ENCODE measurements around the gene NDST4.

NDST4 gene

GRCh38 chr4:115117651-115118050 is 4.2 kb upstream of the NDST4 start:
- H3K4me3 ChIP-seq (ENCODE audit: low read length) = no peak overlapping the region
- H3K36me3 ChIP-seq (ENCODE audit: control insufficient read depth, insufficient read depth, low read length) = no peaks in the 10 kb centered on the region
- H3K9ac ChIP-seq (ENCODE audit: low read length) = no peak overlapping the region
- H3K27me3 ChIP-seq (ENCODE audit: control insufficient read depth, insufficient read depth, low read length) = no peaks in the 10 kb centered on the region
- no peak overlapping the region for H3K27ac ChIP-seq (ENCODE audit: low read depth, low read length)
- no peaks in the 10 kb centered on the region for H3K4me1 ChIP-seq (ENCODE audit: control insufficient read depth, insufficient read depth, low read length)

- H3K27me3 ChIP-seq (ENCODE audit: control insufficient read depth, insufficient read depth, low read length) = no peaks in the 10 kb centered on the region
- H3K36me3 ChIP-seq (ENCODE audit: control insufficient read depth, insufficient read depth, low read length) = no peaks in the 10 kb centered on the region
- no peak overlapping the region for H3K27ac ChIP-seq (ENCODE audit: low read depth, low read length)
- H3K4me3 ChIP-seq (ENCODE audit: low read length) = no peak overlapping the region
- no peak overlapping the region for H3K9ac ChIP-seq (ENCODE audit: low read length)
- H3K4me1 ChIP-seq (ENCODE audit: control insufficient read depth, insufficient read depth, low read length) = no peaks in the 10 kb centered on the region
These were observed 2.9 kb downstream of the NDST4 start for GRCh38 chr4:115110191-115111181.

- no peaks in the 10 kb centered on the region for H3K4me1 ChIP-seq (ENCODE audit: control insufficient read depth, insufficient read depth, low read length)
These were observed 4.6 kb downstream of the NDST4 start for GRCh38 chr4:115108850-115109249.

GRCh38 chr4:115107411-115107810 is 6.0 kb downstream of the NDST4 start:
- Histone ChIP-seq H3K9ac (ENCODE audit: low read length) (no peak overlapping the region), H3K27ac (ENCODE audit: low read depth, low read length) (no peak overlapping the region), H3K4me1 (ENCODE audit: control insufficient read depth, insufficient read depth, low read length) (no peaks in the 10 kb centered on the region), H3K36me3 (ENCODE audit: control insufficient read depth, insufficient read depth, low read length) (no peaks in the 10 kb centered on the region), H3K4me3 (ENCODE audit: low read length) (no peak overlapping the region), H3K27me3 (ENCODE audit: control insufficient read depth, insufficient read depth, low read length) (no peaks in the 10 kb centered on the region)

More at GRCh38 chr4:115108850-115109249, 4.6 kb downstream of the NDST4 start:
- H3K36me3 ChIP-seq (ENCODE audit: control insufficient read depth, insufficient read depth, low read length) = no peaks in the 10 kb centered on the region
- H3K4me3 ChIP-seq (ENCODE audit: low read length) = no peak overlapping the region
- no peaks in the 10 kb centered on the region for H3K27me3 ChIP-seq (ENCODE audit: control insufficient read depth, insufficient read depth, low read length)
- no peak overlapping the region for H3K9ac ChIP-seq (ENCODE audit: low read length)
- no peak overlapping the region for H3K27ac ChIP-seq (ENCODE audit: low read depth, low read length)

GRCh38 chr4:115101675-115102074 is 11.7 kb downstream of the NDST4 start:
- Histone ChIP-seq H3K4me3 (ENCODE audit: low read length) (no peak overlapping the region), H3K4me1 (ENCODE audit: control insufficient read depth, insufficient read depth, low read length) (no peaks in the 10 kb centered on the region), H3K27me3 (ENCODE audit: control insufficient read depth, insufficient read depth, low read length) (no peaks in the 10 kb centered on the region), H3K27ac (ENCODE audit: low read depth, low read length) (no peak overlapping the region), H3K36me3 (ENCODE audit: control insufficient read depth, insufficient read depth, low read length) (no peaks in the 10 kb centered on the region), H3K9ac (ENCODE audit: low read length) (no peak overlapping the region)

- no peak overlapping the region for H3K4me3 ChIP-seq (ENCODE audit: low read length)
- H3K9ac ChIP-seq (ENCODE audit: low read length) = no peak overlapping the region
- H3K36me3 ChIP-seq (ENCODE audit: control insufficient read depth, insufficient read depth, low read length) = no peaks in the 10 kb centered on the region
- no peak overlapping the region for H3K27ac ChIP-seq (ENCODE audit: low read depth, low read length)
- no peaks in the 10 kb centered on the region for H3K4me1 ChIP-seq (ENCODE audit: control insufficient read depth, insufficient read depth, low read length)
- H3K27me3 ChIP-seq (ENCODE audit: control insufficient read depth, insufficient read depth, low read length) = no peaks in the 10 kb centered on the region
These were observed 22.8 kb downstream of the NDST4 start for GRCh38 chr4:115090483-115091075.

GRCh38 chr4:115082633-115083032 is 30.8 kb downstream of the NDST4 start:
- Histone ChIP-seq H3K27me3 (ENCODE audit: control insufficient read depth, insufficient read depth, low read length) (no peaks in the 10 kb centered on the region), H3K9ac (ENCODE audit: low read length) (no peak overlapping the region), H3K4me3 (ENCODE audit: low read length) (no peak overlapping the region), H3K36me3 (ENCODE audit: control insufficient read depth, insufficient read depth, low read length) (no peaks in the 10 kb centered on the region), H3K27ac (ENCODE audit: low read depth, low read length) (no peak overlapping the region), H3K4me1 (ENCODE audit: control insufficient read depth, insufficient read depth, low read length) (no peaks in the 10 kb centered on the region)

- Histone ChIP-seq H3K4me3 (ENCODE audit: low read length) (no peak overlapping the region), H3K27me3 (ENCODE audit: control insufficient read depth, insufficient read depth, low read length) (no peaks in the 10 kb centered on the region), H3K36me3 (ENCODE audit: control insufficient read depth, insufficient read depth, low read length) (no peaks in the 10 kb centered on the region), H3K9ac (ENCODE audit: low read length) (no peak overlapping the region), H3K27ac (ENCODE audit: low read depth, low read length) (no peak overlapping the region), H3K4me1 (ENCODE audit: control insufficient read depth, insufficient read depth, low read length) (no peaks in the 10 kb centered on the region)
These were observed 36.7 kb downstream of the NDST4 start for GRCh38 chr4:115076691-115077090.

- Histone ChIP-seq H3K27me3 (ENCODE audit: control insufficient read depth, insufficient read depth, low read length) (no peaks in the 10 kb centered on the region), H3K4me3 (ENCODE audit: low read length) (no peak overlapping the region), H3K4me1 (ENCODE audit: control insufficient read depth, insufficient read depth, low read length) (no peaks in the 10 kb centered on the region), H3K27ac (ENCODE audit: low read depth, low read length) (no peak overlapping the region), H3K36me3 (ENCODE audit: control insufficient read depth, insufficient read depth, low read length) (no peaks in the 10 kb centered on the region), H3K9ac (ENCODE audit: low read length) (no peak overlapping the region)
These were observed 54.9 kb downstream of the NDST4 start for GRCh38 chr4:115058533-115058932.

GRCh38 chr4:115054836-115055235 is 58.6 kb downstream of the NDST4 start:
- no peak overlapping the region for H3K27ac ChIP-seq (ENCODE audit: low read depth, low read length)
- no peak overlapping the region for H3K9ac ChIP-seq (ENCODE audit: low read length)
- H3K4me1 ChIP-seq (ENCODE audit: control insufficient read depth, insufficient read depth, low read length) = no peaks in the 10 kb centered on the region
- H3K36me3 ChIP-seq (ENCODE audit: control insufficient read depth, insufficient read depth, low read length) = no peaks in the 10 kb centered on the region
- no peaks in the 10 kb centered on the region for H3K27me3 ChIP-seq (ENCODE audit: control insufficient read depth, insufficient read depth, low read length)
- H3K4me3 ChIP-seq (ENCODE audit: low read length) = no peak overlapping the region

GRCh38 chr4:115053313-115053712 is 60.1 kb downstream of the NDST4 start:
- H3K4me3 ChIP-seq (ENCODE audit: low read length) = no peak overlapping the region
- H3K4me1 ChIP-seq (ENCODE audit: control insufficient read depth, insufficient read depth, low read length) = no peaks in the 10 kb centered on the region
- H3K36me3 ChIP-seq (ENCODE audit: control insufficient read depth, insufficient read depth, low read length) = no peaks in the 10 kb centered on the region
- H3K27me3 ChIP-seq (ENCODE audit: control insufficient read depth, insufficient read depth, low read length) = no peaks in the 10 kb centered on the region
- H3K27ac ChIP-seq (ENCODE audit: low read depth, low read length) = no peak overlapping the region
- H3K9ac ChIP-seq (ENCODE audit: low read length) = no peak overlapping the region

- Histone ChIP-seq H3K36me3 (ENCODE audit: control insufficient read depth, insufficient read depth, low read length) (no peaks in the 10 kb centered on the region), H3K27me3 (ENCODE audit: control insufficient read depth, insufficient read depth, low read length) (no peaks in the 10 kb centered on the region), H3K4me1 (ENCODE audit: control insufficient read depth, insufficient read depth, low read length) (no peaks in the 10 kb centered on the region), H3K9ac (ENCODE audit: low read length) (no peak overlapping the region), H3K4me3 (ENCODE audit: low read length) (no peak overlapping the region), H3K27ac (ENCODE audit: low read depth, low read length) (no peak overlapping the region)
These were observed 70.9 kb downstream of the NDST4 start for GRCh38 chr4:115042496-115042895.

Data from rectal smooth muscle tissue (tissue), 1 donor.